ENCODE results near the gene NPR2.

NPR2 gene

GRCh38 chr9:35763803-35764202, 27.6 kb upstream of the NPR2 start:
- TF ChIP-seq TAF1 (IDR thresholded peaks at IDR 0.05; ENCODE audit: borderline replicate concordance, insufficient read depth, low read length) (no peak), SIN3A (IDR thresholded peaks at IDR 0.05; ENCODE audit: borderline replicate concordance, insufficient read depth, low read length) (no peak), FOXP2 (optimal IDR thresholded peaks at IDR 0.05; ENCODE audit: borderline replicate concordance, extremely low read depth, extremely low read length, insufficient read depth) (no peak), REST (IDR thresholded peaks at IDR 0.05; ENCODE audit: insufficient read depth in 1 of 2, low read depth in 2 of 2, low read length in 2 of 2) (no peak), POLR2AphosphoS5 (IDR thresholded peaks at IDR 0.05; ENCODE audit: low read depth, low read length) (no peak)

- no peak for TF ChIP-seq SIN3A (IDR thresholded peaks at IDR 0.05; ENCODE audit: borderline replicate concordance, insufficient read depth, low read length)
Measured at GRCh38 chr9:35766997-35767396, 24.4 kb upstream of the NPR2 start.

- TF ChIP-seq REST (IDR thresholded peaks at IDR 0.05; ENCODE audit: insufficient read depth in 1 of 2, low read depth in 2 of 2, low read length in 2 of 2) (no peak), FOXP2 (optimal IDR thresholded peaks at IDR 0.05; ENCODE audit: borderline replicate concordance, extremely low read depth, extremely low read length, insufficient read depth) (no peak), SIN3A (IDR thresholded peaks at IDR 0.05; ENCODE audit: borderline replicate concordance, insufficient read depth, low read length) (no peak), TAF1 (IDR thresholded peaks at IDR 0.05; ENCODE audit: borderline replicate concordance, insufficient read depth, low read length) (no peak), POLR2AphosphoS5 (IDR thresholded peaks at IDR 0.05; ENCODE audit: low read depth, low read length) (no peak)
Measured at GRCh38 chr9:35767458-35767857, 23.9 kb upstream of the NPR2 start.

GRCh38 chr9:35769763-35770162, 21.6 kb upstream of the NPR2 start:
- TF ChIP-seq POLR2AphosphoS5 (IDR thresholded peaks at IDR 0.05; ENCODE audit: low read depth, low read length) (no peak), TAF1 (IDR thresholded peaks at IDR 0.05; ENCODE audit: borderline replicate concordance, insufficient read depth, low read length) (no peak), FOXP2 (optimal IDR thresholded peaks at IDR 0.05; ENCODE audit: borderline replicate concordance, extremely low read depth, extremely low read length, insufficient read depth) (no peak), REST (IDR thresholded peaks at IDR 0.05; ENCODE audit: insufficient read depth in 1 of 2, low read depth in 2 of 2, low read length in 2 of 2) (no peak), SIN3A (IDR thresholded peaks at IDR 0.05; ENCODE audit: borderline replicate concordance, insufficient read depth, low read length) (no peak)

GRCh38 chr9:35771075-35771433, 20.3 kb upstream of the NPR2 start:
- TF ChIP-seq REST (IDR thresholded peaks at IDR 0.05; ENCODE audit: insufficient read depth in 1 of 2, low read depth in 2 of 2, low read length in 2 of 2) (no peak), FOXP2 (optimal IDR thresholded peaks at IDR 0.05; ENCODE audit: borderline replicate concordance, extremely low read depth, extremely low read length, insufficient read depth) (no peak), TAF1 (IDR thresholded peaks at IDR 0.05; ENCODE audit: borderline replicate concordance, insufficient read depth, low read length) (no peak), SIN3A (IDR thresholded peaks at IDR 0.05; ENCODE audit: borderline replicate concordance, insufficient read depth, low read length) (no peak), POLR2AphosphoS5 (IDR thresholded peaks at IDR 0.05; ENCODE audit: low read depth, low read length) (no peak)

Measured in PFSK-1 (cell line).